SU-DHL-6 (cell line): ENCODE data around the gene ADAMTS18.

Experiments used
- H2AFZ ChIP-seq: fragments of 200-600 bp; sonication (generic); 2 replicates; pipeline ENCODE4 v1.6.1; 2014; ENCODE audit warnings: low read depth, mild to moderate bottlenecking, moderate library complexity, mixed read lengths, antibody characterized with exemption, low read length; ENCODE audit not compliant: severe bottlenecking
- H3F3A ChIP-seq: fragments of 200-600 bp; shearing (Covaris generic); 2 replicates; pipeline ENCODE4 v1.6.0; 2016; ENCODE audit warnings: antibody characterized with exemption, mild to moderate bottlenecking; ENCODE audit not compliant: insufficient read depth
- H3K27ac ChIP-seq: fragments of 200-600 bp; sonication (generic); 2 replicates; pipeline ENCODE4 v1.5.1; 2016; ENCODE audit warnings: low read depth, mild to moderate bottlenecking, low read length, moderate library complexity, mixed read lengths
- H3K27me3 ChIP-seq: fragments of 200-600 bp; sonication (generic), shearing (Covaris generic); 2 replicates; pipeline ENCODE4 v1.6.0; 2014; ENCODE audit warnings: mild to moderate bottlenecking, low read length
- H3K36me3 ChIP-seq: fragments of 200-600 bp; sonication (generic); 2 replicates; pipeline ENCODE4 v1.6.1; 2014; ENCODE audit warnings: mild to moderate bottlenecking, low read length, mixed read lengths
- H3K4me2 ChIP-seq: fragments of 300-600, 200-600 bp; shearing (Covaris generic), sonication (generic); 2 replicates; pipeline ENCODE4 v1.6.0; 2014; ENCODE audit warnings: low read length, low read depth, mild to moderate bottlenecking; ENCODE audit not compliant: poor library complexity, severe bottlenecking
- H3K4me3 ChIP-seq: fragments of 200-600 bp; sonication (generic); 2 replicates; pipeline ENCODE4 v1.5.1; 2014; ENCODE audit warnings: antibody characterized with exemption, low read length, mild to moderate bottlenecking, mixed read lengths; ENCODE audit not compliant: insufficient read depth, poor library complexity, severe bottlenecking
- H3K79me2 ChIP-seq: fragments of 200-600 bp; sonication (generic); 2 replicates; pipeline ENCODE4 v1.6.1; 2014; ENCODE audit warnings: mild to moderate bottlenecking, low read length, moderate library complexity; ENCODE audit not compliant: insufficient read depth
- H3K9ac ChIP-seq: fragments of 200-600 bp; sonication (generic); 2 replicates; pipeline ENCODE4 v1.7.0; 2014; ENCODE audit warnings: mild to moderate bottlenecking, low read length
- H3K9me2 ChIP-seq: fragments of 200-600 bp; sonication (generic); replicated peaks from 2 replicates; pipeline ENCODE4 v1.6.1; 2014; ENCODE audit warnings: low read length; ENCODE audit not compliant: insufficient read depth
- H3K9me3 ChIP-seq: fragments of 200-600 bp; sonication (generic); 2 replicates; pipeline ENCODE4 v1.6.1; 2014; ENCODE audit warnings: low read length, mixed read lengths; ENCODE audit not compliant: insufficient read depth
- H4K20me1 ChIP-seq: fragments of 200-600 bp; sonication (generic); 2 replicates; pipeline ENCODE4 v1.6.1; 2014; ENCODE audit warnings: low read depth, mild to moderate bottlenecking, antibody characterized with exemption, low read length, moderate library complexity, mixed read lengths
- CTCF ChIP-seq: fragments of 200-600 bp; sonication (generic); IDR thresholded peaks from one replicate; pipeline ENCODE4 v1.5.1; 2017; ENCODE audit warnings: antibody characterized with exemption, mild to moderate bottlenecking, low read length, moderate library complexity; ENCODE audit not compliant: insufficient read depth, poor library complexity, severe bottlenecking
- EZH2phosphoT487 ChIP-seq: fragments of 200-600 bp; sonication (generic), shearing (Covaris generic); conservative IDR thresholded peaks from 2 replicates; pipeline ENCODE4 v1.6.1; 2018; ENCODE audit warnings: mild to moderate bottlenecking, antibody characterized with exemption, low read length, moderate library complexity, mixed read lengths

ADAMTS18 gene

GRCh38 chr16:77409311-77409710 lies 25.5 kb downstream of the ADAMTS18 start:
- Histone ChIP-seq H3K4me2 (no peak overlapping the region), H2AFZ (no peak overlapping the region), H3K9ac (no peak overlapping the region), H3K79me2 (no peaks in the 10 kb centered on the region), H3K27ac (no peak overlapping the region), H3F3A (no peaks in the 10 kb centered on the region), H4K20me1 (no peaks in the 10 kb centered on the region), H3K9me2 (no peaks in the 10 kb centered on the region), H3K36me3 (no peaks in the 10 kb centered on the region), H3K4me3 (no peak overlapping the region), H3K27me3 (no peaks in the 10 kb centered on the region), H3K9me3 (no peaks in the 10 kb centered on the region)
- TF ChIP-seq CTCF = no peak
- TF ChIP-seq EZH2phosphoT487 = no peak

GRCh38 chr16:77408607-77409006 lies 26.2 kb downstream of the ADAMTS18 start:
- H3K9me2 ChIP-seq = no peaks in the 10 kb centered on the region
- no peak overlapping the region for H2AFZ ChIP-seq
- no peaks in the 10 kb centered on the region for H3K36me3 ChIP-seq
- H3K27me3 ChIP-seq = no peaks in the 10 kb centered on the region
- no peaks in the 10 kb centered on the region for H3K79me2 ChIP-seq
- TF ChIP-seq EZH2phosphoT487 = no peak
- H3F3A ChIP-seq = no peaks in the 10 kb centered on the region
- H3K4me3 ChIP-seq = no peak overlapping the region
- no peak overlapping the region for H3K9ac ChIP-seq
- no peak overlapping the region for H3K4me2 ChIP-seq
- no peak overlapping the region for H3K27ac ChIP-seq
- no peaks in the 10 kb centered on the region for H4K20me1 ChIP-seq
- no peaks in the 10 kb centered on the region for H3K9me3 ChIP-seq

- H3K9ac ChIP-seq = no peak overlapping the region
- no peak overlapping the region for H3K27ac ChIP-seq
- no peaks in the 10 kb centered on the region for H4K20me1 ChIP-seq
- H3K4me2 ChIP-seq = no peak overlapping the region
- no peaks in the 10 kb centered on the region for H3K36me3 ChIP-seq
- TF ChIP-seq CTCF (no peak), EZH2phosphoT487 (no peak)
- H3K4me3 ChIP-seq = no peak overlapping the region
- no peaks in the 10 kb centered on the region for H3K9me2 ChIP-seq
- no peaks in the 10 kb centered on the region for H3K79me2 ChIP-seq
- H3K9me3 ChIP-seq = no peaks in the 10 kb centered on the region
- no peaks in the 10 kb centered on the region for H3K27me3 ChIP-seq
- no peaks in the 10 kb centered on the region for H3F3A ChIP-seq
- no peak overlapping the region for H2AFZ ChIP-seq
Measured at GRCh38 chr16:77406680-77407079, 28.2 kb downstream of the ADAMTS18 start.

- Histone ChIP-seq H3K9ac (no peak overlapping the region), H2AFZ (no peak overlapping the region), H3K27ac (no peak overlapping the region), H3K27me3 (no peaks in the 10 kb centered on the region), H3K4me3 (no peak overlapping the region), H3K9me2 (no peaks in the 10 kb centered on the region), H3F3A (no peaks in the 10 kb centered on the region), H3K9me3 (no peaks in the 10 kb centered on the region), H3K79me2 (no peaks in the 10 kb centered on the region), H3K36me3 (no peaks in the 10 kb centered on the region), H4K20me1 (no peaks in the 10 kb centered on the region), H3K4me2 (no peak overlapping the region)
- TF ChIP-seq EZH2phosphoT487 = no peak
- no peak for TF ChIP-seq CTCF
Measured at GRCh38 chr16:77404775-77405174, 30.1 kb downstream of the ADAMTS18 start.
